ENCODE measurements around the gene PLCL1.
"Not testable (repeated sequence)": the region's sequence is repeated elsewhere in the genome, so short reads cannot be mapped to it uniquely, and the experiment has no call there.

The PLCL1 gene

GRCh38 chr2:198000417-198000816 lies 196.0 kb downstream of the PLCL1 start:
- DNase-seq (ENCODE audit: low spot score): no peak

GRCh38 chr2:198004173-198004572 lies 199.8 kb downstream of the PLCL1 start:
- DNase-seq (ENCODE audit: low spot score): no peak

- no peak for DNase-seq (ENCODE audit: low spot score)
These were observed 200.8 kb downstream of the PLCL1 start for GRCh38 chr2:198004921-198005829.

- DNase-seq (ENCODE audit: low spot score): no peak
These were observed 202.3 kb downstream of the PLCL1 start for GRCh38 chr2:198006733-198007132.

- DNase-seq (ENCODE audit: low spot score): no peak
These were observed 203.8 kb downstream of the PLCL1 start for GRCh38 chr2:198008230-198008629.

GRCh38 chr2:198012025-198012424 lies 207.6 kb downstream of the PLCL1 start:
- DNase-seq (ENCODE audit: low spot score): no peak

GRCh38 chr2:198016243-198016642 lies 211.8 kb downstream of the PLCL1 start:
- no peak for DNase-seq (ENCODE audit: low spot score)

GRCh38 chr2:198017068-198017467 lies 212.7 kb downstream of the PLCL1 start:
- no peak for DNase-seq (ENCODE audit: low spot score)

- DNase-seq (ENCODE audit: low spot score): no peak
These were observed 224.6 kb downstream of the PLCL1 start for GRCh38 chr2:198028955-198029354.

- not testable (repeated sequence) for DNase-seq (ENCODE audit: low spot score)
These were observed 225.2 kb downstream of the PLCL1 start for GRCh38 chr2:198029576-198029975.

GRCh38 chr2:198033626-198034025 lies 229.2 kb downstream of the PLCL1 start:
- no peak for DNase-seq (ENCODE audit: low spot score)

- no peak for DNase-seq (ENCODE audit: low spot score)
These were observed 231.9 kb downstream of the PLCL1 start for GRCh38 chr2:198036029-198036879.

GRCh38 chr2:198040835-198041234 lies 236.4 kb downstream of the PLCL1 start:
- DNase-seq (ENCODE audit: low spot score): no peak

GRCh38 chr2:198042189-198042588 lies 237.8 kb downstream of the PLCL1 start:
- no peak for DNase-seq (ENCODE audit: low spot score)

- DNase-seq (ENCODE audit: low spot score): no peak
These were observed 240.4 kb downstream of the PLCL1 start for GRCh38 chr2:198044777-198045176.

GRCh38 chr2:198045227-198045626 lies 240.8 kb downstream of the PLCL1 start:
- DNase-seq (ENCODE audit: low spot score): no peak

- DNase-seq (ENCODE audit: low spot score): no peak
These were observed 248.3 kb downstream of the PLCL1 start for GRCh38 chr2:198052741-198053140.

GRCh38 chr2:198053148-198053547 lies 248.8 kb downstream of the PLCL1 start:
- peak; percentile 27 for DNase-seq (ENCODE audit: low spot score)

- DNase-seq (ENCODE audit: low spot score): no peak
These were observed 249.4 kb downstream of the PLCL1 start for GRCh38 chr2:198053776-198054175.

GRCh38 chr2:198054299-198054698 lies 249.9 kb downstream of the PLCL1 start:
- peak; percentile 31 for DNase-seq (ENCODE audit: low spot score)

- DNase-seq (ENCODE audit: low spot score): no peak
These were observed 251.3 kb downstream of the PLCL1 start for GRCh38 chr2:198055716-198056115.

- peak; percentile 50 for DNase-seq (ENCODE audit: low spot score)
These were observed 252.4 kb downstream of the PLCL1 start for GRCh38 chr2:198056836-198057235.

GRCh38 chr2:198059800-198060199 lies 255.4 kb downstream of the PLCL1 start:
- DNase-seq (ENCODE audit: low spot score): no peak

Data from putamen (tissue), 1 donor.